ENCODE data around the gene DYSF.

- TF ChIP-seq, protein P1, sequence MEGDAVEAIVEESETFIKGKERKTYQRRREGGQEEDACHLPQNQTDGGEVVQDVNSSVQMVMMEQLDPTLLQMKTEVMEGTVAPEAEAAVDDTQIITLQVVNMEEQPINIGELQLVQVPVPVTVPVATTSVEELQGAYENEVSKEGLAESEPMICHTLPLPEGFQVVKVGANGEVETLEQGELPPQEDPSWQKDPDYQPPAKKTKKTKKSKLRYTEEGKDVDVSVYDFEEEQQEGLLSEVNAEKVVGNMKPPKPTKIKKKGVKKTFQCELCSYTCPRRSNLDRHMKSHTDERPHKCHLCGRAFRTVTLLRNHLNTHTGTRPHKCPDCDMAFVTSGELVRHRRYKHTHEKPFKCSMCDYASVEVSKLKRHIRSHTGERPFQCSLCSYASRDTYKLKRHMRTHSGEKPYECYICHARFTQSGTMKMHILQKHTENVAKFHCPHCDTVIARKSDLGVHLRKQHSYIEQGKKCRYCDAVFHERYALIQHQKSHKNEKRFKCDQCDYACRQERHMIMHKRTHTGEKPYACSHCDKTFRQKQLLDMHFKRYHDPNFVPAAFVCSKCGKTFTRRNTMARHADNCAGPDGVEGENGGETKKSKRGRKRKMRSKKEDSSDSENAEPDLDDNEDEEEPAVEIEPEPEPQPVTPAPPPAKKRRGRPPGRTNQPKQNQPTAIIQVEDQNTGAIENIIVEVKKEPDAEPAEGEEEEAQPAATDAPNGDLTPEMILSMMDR (tag by site-specific recombination; IDR thresholded peaks at IDR 0.05): no peak
- TF ChIP-seq PRDM4 (tag by site-specific recombination; IDR thresholded peaks at IDR 0.05): no peak
- TF ChIP-seq, protein P2, sequence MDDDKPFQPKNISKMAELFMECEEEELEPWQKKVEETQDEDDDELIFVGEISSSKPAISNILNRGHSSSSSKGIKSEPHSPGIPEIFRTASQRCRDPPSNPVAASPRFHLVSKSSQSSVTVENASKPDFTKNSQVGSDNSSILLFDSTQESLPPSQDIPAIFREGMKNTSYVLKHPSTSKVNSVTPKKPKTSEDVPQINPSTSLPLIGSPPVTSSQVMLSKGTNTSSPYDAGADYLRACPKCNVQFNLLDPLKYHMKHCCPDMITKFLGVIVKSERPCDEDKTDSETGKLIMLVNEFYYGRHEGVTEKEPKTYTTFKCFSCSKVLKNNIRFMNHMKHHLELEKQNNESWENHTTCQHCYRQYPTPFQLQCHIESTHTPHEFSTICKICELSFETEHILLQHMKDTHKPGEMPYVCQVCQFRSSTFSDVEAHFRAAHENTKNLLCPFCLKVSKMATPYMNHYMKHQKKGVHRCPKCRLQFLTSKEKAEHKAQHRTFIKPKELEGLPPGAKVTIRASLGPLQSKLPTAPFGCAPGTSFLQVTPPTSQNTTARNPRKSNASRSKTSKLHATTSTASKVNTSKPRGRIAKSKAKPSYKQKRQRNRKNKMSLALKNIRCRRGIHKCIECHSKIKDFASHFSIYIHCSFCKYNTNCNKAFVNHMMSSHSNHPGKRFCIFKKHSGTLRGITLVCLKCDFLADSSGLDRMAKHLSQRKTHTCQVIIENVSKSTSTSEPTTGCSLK (tag by site-specific recombination; IDR thresholded peaks at IDR 0.05): no peak
- no peak for TF ChIP-seq TCF7L2 (IDR thresholded peaks at IDR 0.05; ENCODE audit: borderline replicate concordance, low read depth, low read length)
- no peak for TF ChIP-seq ZNF24 (tag by site-specific recombination; IDR thresholded peaks at IDR 0.05)
- no peak for TF ChIP-seq ZNF530 (tag by site-specific recombination; IDR thresholded peaks at IDR 0.05; ENCODE audit: low read depth)
- no peak for TF ChIP-seq ZNF433 (tag by site-specific recombination; IDR thresholded peaks at IDR 0.05; ENCODE audit: low read depth)
- no peak for TF ChIP-seq ZNF140 (tag by site-specific recombination; IDR thresholded peaks at IDR 0.05)
- TF ChIP-seq ATF2 (tag by site-specific recombination; IDR thresholded peaks at IDR 0.05; ENCODE audit: low read depth): no peak
- TF ChIP-seq ZNF324 (tag by site-specific recombination; IDR thresholded peaks at IDR 0.05): no peak
Measured at GRCh38 chr2:71496156-71496770, 42.9 kb downstream of the DYSF start.

Measured in HEK293 (cell line).